Ovary (tissue), 9 donors: ENCODE data around the gene PPIL4. TPM values are rescaled to one million over a fixed set of nuclear protein-coding genes. Genes with fewer than 3 reads are reported as not detected.
"Not testable (repeated sequence)": the region's sequence is repeated elsewhere in the genome, so short reads cannot be mapped to it uniquely, and the experiment has no call there.

ENCODE experiments used
- DNase-seq, 5 donors: peaks; one replicate each; pipeline ENCODE4 v3.0.0-alpha.2; 2019 to 2020
- H3K27ac ChIP-seq, 2 donors: fragments of 200-600 bp; one replicate each; pipeline versions ENCODE4 v1.5.1 to v1.8.0; 2019 to 2022
- H3K27me3 ChIP-seq: fragments of 200-600 bp; one replicate; pipeline ENCODE4 v1.8.0; 2022
- H3K36me3 ChIP-seq: fragments of 200-600 bp; sonication (generic); one replicate; pipeline ENCODE4 v1.5.1; 2019
- H3K4me1 ChIP-seq: one replicate; pipeline ENCODE4 v1.8.1; 2013; ENCODE audit warnings: mild to moderate bottlenecking, moderate library complexity; ENCODE audit not compliant: insufficient read depth
- H3K4me3 ChIP-seq: fragments of 200-600 bp; sonication (generic); one replicate; pipeline ENCODE4 v1.5.1; 2017
- H3K9me3 ChIP-seq, 2 donors: fragments of 200-600 bp in 1 of 2; sonication (generic) in 1 of 2; one replicate each; pipeline versions ENCODE4 v1.5.1 to v1.8.1; 2013 to 2019; ENCODE audit warnings: mild to moderate bottlenecking in 1 of 2, moderate library complexity in 1 of 2
- EP300 ChIP-seq: sonication (generic); formaldehyde crosslinking; IDR thresholded peaks from one replicate; pipeline ENCODE4 v1.6.1; 2017; ENCODE audit warnings: antibody characterized with exemption
- POLR2A ChIP-seq: fragments of 450-650 bp; IDR thresholded peaks from one replicate; pipeline ENCODE4 v1.6.1; 2017; ENCODE audit warnings: antibody characterized with exemption, mild to moderate bottlenecking, moderate library complexity
- WGBS, 3 donors: extraction: QIAGEN DNeasy Blood & Tissue Kit in 1 of 3; methylation state at CpG; one replicate each; pipeline versions ENCODE4 v1.1.5 to v1.1.7; 2013 to 2017; 5-methylcytosine and 5-hydroxymethylcytosine counted together
- intact Hi-C, 4 donors: fragments of 100-400 bp; cut with DNase I; formaldehyde crosslinking; loops; one replicate each; pipeline versions ENCODE4 v1.11.0 to v1.15.1; 2022 to 2023
- polyA plus RNA-seq, 2 donors: library from polyadenylated mRNA; stranded (reverse); fragments of 200-250 nt in 1 of 2; fragments of 350-450 nt in 1 of 2; fragmentation: Illumina TruSeq in 1 of 2; extraction: RNeasy Lipid Tissue Mini Kit (QIAGEN cat#74804) in 1 of 2; gene quantifications; one replicate each; pipeline ENCODE4 v1.2.3, GENCODE V29; 2013 to 2014
- total RNA-seq, 7 donors: library from RNA; depleted of rRNA in 2 of 7; stranded (reverse); fragments of >200 nt in 2 of 7; fragmentation: NEBNext Ultra II Directional in 3 of 7; extraction: Animal tissue kit (Norgen Biotek cat#: 25700) in 3 of 7; gene quantifications; one replicate each; pipeline versions ENCODE4 v1.1.0 to v1.2.4, GENCODE V29; 2016 to 2023
- TF ChIP-seq, protein P1 (sequence below), 3 donors: fragments of 450-650 bp in 2 of 3; fragments of 200-600 bp in 1 of 3; IDR thresholded peaks; one replicate each; pipeline versions ENCODE4 v1.5.1 to v1.8.0; 2016 to 2022; ENCODE audit warnings: antibody characterized with exemption in 3 of 3, mild to moderate bottlenecking in 1 of 3
- donor health status: DM: no; HTN: no; CAD: no; lungs with moderate emphysema.
- donor health status: DM: no; HTN: no; CAD: no.
- donor health status: Bipolar disorder and iron deficiency.
- donor health status: DM: yes; HTN: yes; CAD: no.
- donor health status: DM: no; HTN: no; CAD: no.
- donor health status: DM: yes; HTN: yes; CAD: no.

PPIL4 gene
- total and polyA plus RNA-seq, 9 donors = 29.4 to 50.6 (median 37.8) TPM

DNA sequence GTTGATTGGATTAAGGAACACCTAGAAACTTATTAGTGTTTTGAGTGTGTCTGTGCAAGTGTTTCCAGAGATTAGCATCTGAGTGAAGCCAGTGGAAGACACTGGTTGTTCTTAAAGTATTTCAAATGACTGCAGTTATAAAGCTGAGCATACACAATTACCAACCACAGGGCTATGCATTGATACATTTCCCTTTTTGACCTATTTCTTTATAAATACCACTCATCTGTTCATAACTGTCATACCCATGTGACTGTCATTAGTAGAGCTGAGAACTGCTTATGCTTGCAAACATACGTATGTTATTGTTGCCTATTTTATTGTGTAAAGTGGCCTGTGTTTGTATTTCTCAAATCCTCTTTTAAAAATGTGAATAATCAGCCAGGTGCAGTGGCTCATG, 45.7 kb downstream of the PPIL4 start:
- intact Hi-C loops = loop anchor here in 1 of 4 donors (10.0 kb wide), 1 partner anchor 465 kb away; no protein-coding TSS in a partner anchor
- Histone ChIP-seq H3K4me1 (no peaks in the 10 kb centered on the region), H3K9me3 (no peaks in the 10 kb centered on the region), H3K27me3 (no peaks in the 10 kb centered on the region), H3K27ac (no peak overlapping the region), H3K4me3 (no peak overlapping the region), H3K36me3 (no peaks in the 10 kb centered on the region)
- TF ChIP-seq POLR2A = no peak
- TF ChIP-seq EP300 = no peak
- TF ChIP-seq, protein P1, sequence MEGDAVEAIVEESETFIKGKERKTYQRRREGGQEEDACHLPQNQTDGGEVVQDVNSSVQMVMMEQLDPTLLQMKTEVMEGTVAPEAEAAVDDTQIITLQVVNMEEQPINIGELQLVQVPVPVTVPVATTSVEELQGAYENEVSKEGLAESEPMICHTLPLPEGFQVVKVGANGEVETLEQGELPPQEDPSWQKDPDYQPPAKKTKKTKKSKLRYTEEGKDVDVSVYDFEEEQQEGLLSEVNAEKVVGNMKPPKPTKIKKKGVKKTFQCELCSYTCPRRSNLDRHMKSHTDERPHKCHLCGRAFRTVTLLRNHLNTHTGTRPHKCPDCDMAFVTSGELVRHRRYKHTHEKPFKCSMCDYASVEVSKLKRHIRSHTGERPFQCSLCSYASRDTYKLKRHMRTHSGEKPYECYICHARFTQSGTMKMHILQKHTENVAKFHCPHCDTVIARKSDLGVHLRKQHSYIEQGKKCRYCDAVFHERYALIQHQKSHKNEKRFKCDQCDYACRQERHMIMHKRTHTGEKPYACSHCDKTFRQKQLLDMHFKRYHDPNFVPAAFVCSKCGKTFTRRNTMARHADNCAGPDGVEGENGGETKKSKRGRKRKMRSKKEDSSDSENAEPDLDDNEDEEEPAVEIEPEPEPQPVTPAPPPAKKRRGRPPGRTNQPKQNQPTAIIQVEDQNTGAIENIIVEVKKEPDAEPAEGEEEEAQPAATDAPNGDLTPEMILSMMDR (IDR thresholded peaks at IDR 0.05) = no peak
- 88 to 97% (median 90%) methylated on average over 1 of the region's 1 CpG for WGBS, 3 donors
- no peak for DNase-seq

DNA sequence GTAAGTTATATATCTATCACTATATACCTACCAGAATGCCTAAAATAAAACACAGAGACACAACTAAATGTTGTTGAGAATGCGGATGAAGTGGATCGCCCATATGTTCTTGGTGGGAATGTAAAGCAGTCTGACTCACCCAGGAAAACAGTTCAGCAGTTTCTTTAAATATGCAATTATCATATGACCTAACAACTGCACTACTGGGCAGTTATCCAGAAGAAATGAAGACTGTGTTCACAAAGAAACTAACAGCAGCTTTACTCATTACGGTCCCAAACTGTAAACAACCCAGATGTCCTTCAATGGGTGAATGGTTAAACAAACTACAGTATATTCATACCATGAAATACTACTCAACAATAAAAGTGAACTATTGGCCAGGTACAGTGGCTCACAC, 46.8 kb downstream of the PPIL4 start:
- intact Hi-C loops = no loop called here

DNA sequence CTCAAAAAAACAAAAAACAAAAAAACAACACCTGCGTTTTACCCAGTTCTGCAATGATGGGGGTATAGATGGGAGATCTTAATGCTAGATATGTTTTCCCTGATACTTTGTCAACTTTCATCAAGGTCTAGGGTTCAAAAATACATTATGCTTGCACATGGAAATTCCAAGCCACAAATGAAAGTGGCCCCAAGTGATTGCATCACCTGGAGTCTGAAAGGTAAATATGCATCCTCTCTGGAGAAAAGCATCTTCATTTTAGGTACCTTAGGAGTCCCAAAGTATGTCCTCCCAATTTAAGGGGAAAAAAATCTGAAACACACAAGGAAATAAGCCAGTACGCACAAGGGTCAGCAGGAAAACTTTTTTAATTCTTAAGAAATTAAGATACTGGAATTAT, 48.5 kb downstream of the PPIL4 start:
- Histone ChIP-seq H3K36me3 (no peaks in the 10 kb centered on the region), H3K4me3 (no peak overlapping the region), H3K27me3 (no peaks in the 10 kb centered on the region), H3K9me3 (no peaks in the 10 kb centered on the region), H3K4me1 (no peaks in the 10 kb centered on the region), H3K27ac (no peak overlapping the region)
- DNase-seq = no peak
- intact Hi-C loops = no loop called here
- TF ChIP-seq EP300 = no peak
- 94 to 98% (median 98%) methylated on average over 2 of the region's 2 CpGs for WGBS, 3 donors

More for the DNA sequence above, 46.8 kb downstream of the PPIL4 start:
- TF ChIP-seq EP300 = no peak
- TF ChIP-seq POLR2A = no peak
- TF ChIP-seq, protein P1 (IDR thresholded peaks at IDR 0.05) = no peak
- Histone ChIP-seq H3K4me1 (no peaks in the 10 kb centered on the region), H3K4me3 (no peak overlapping the region), H3K36me3 (no peaks in the 10 kb centered on the region), H3K9me3 (no peaks in the 10 kb centered on the region), H3K27me3 (no peaks in the 10 kb centered on the region), H3K27ac (no peak overlapping the region)
- DNase-seq = no peak
- WGBS, 3 donors = 34 to 51% (median 47%) methylated on average over 3 of the region's 3 CpGs

DNA sequence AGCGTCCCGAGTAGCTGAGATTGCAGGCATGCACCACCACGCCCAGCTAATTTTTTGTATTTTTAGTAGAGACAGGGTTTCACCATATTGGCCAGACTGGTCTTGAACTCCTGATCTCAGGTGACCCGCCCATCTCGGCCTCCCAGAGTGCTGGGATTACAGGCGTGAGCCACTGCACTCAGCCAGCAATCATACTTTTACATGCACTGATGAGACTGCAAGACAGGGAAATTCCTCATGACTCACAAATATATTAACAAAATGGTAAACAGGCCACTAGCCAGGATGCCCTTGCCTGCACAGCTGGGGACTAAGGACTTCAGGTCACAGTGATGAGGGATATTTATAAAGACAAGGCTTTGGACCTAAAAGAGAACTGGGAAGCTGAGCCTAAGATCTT, 49.2 kb downstream of the PPIL4 start:
- 80 to 85% (median 84%) methylated on average over 6 of the region's 6 CpGs for WGBS, 3 donors
- H3K36me3 ChIP-seq, H3K27ac ChIP-seq, H3K27me3 ChIP-seq, H3K4me1 ChIP-seq, intact Hi-C loops, DNase-seq, H3K4me3 ChIP-seq, H3K9me3 ChIP-seq: not testable (repeated sequence)

DNA sequence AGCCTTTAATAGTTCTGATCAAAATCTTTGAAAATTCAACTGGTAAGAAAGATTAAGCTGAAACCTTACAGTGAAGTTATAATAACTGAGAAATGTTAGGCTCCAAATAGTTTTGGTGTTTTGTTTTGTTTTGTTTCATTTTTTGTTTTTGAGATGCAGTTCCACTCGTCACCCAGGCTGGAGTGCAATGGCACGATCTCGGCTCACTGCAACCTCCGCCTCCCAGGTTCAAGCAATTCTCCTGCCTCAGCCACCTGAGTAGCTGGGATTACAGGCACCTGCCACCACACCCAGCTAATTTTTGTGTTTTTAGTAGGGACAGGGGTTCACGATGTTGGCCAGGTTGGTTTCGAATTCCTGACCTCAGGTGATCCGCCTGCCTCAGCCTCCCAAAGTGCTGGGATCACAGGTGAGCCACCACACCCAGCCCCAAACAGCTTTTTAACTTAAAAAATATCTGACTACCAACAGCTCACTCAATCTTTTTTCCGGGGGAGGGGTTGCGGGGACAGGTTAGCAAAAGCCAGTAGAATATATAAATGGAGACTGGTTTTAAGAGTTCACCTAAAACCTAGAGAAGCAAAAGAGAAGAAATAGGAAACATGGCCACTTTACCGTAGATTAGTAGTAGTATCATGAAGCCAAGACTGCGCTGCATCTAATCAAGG, 50.4 kb downstream of the PPIL4 start:
- DNase-seq, H3K27me3 ChIP-seq, H3K4me1 ChIP-seq, intact Hi-C loops, H3K36me3 ChIP-seq, H3K4me3 ChIP-seq, H3K27ac ChIP-seq, H3K9me3 ChIP-seq: not testable (repeated sequence)
- WGBS, 3 donors = 77 to 88% (median 86%) methylated on average over 11 of the region's 11 CpGs

DNA sequence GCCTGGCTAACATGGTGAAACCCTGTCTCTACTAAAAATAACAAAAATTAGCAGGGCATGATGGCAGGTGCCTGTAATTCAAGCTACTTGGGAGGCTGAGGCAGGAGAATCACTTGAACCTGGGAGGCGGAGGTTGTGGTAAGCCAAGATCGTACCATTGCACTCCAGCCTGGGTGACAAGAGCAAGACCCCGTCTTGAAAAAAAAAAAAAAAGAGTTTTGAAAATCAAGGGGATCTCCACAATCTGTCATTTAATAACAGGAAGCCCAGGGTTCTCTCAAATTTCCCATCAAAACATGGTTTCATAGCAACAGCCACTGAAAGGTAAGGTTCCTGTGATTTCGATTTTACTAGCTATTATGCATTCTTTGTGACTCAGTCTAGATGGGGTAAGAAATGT, 51.0 kb downstream of the PPIL4 start:
- H3K4me3 ChIP-seq, DNase-seq, H3K27ac ChIP-seq, H3K9me3 ChIP-seq, H3K4me1 ChIP-seq, H3K27me3 ChIP-seq, intact Hi-C loops, H3K36me3 ChIP-seq: not testable (repeated sequence)
- 87 to 92% (median 92%) methylated on average over 4 of the region's 4 CpGs for WGBS, 3 donors
